HG02938 (cell line): Measurements from ENCODE around the gene WWC2.
"Not testable (repeated sequence)": the region's sequence is repeated elsewhere in the genome, so short reads cannot be mapped to it uniquely, and the experiment has no call there.

Source experiments
- ATAC-seq: cut with Tn5 transposase; IDR thresholded peaks from one replicate; pipeline ENCODE4 v1.9.1; 2021; ENCODE audit warnings: mild to moderate bottlenecking, moderate library complexity; ENCODE audit not compliant: unreplicated experiment

Gene WWC2

GRCh38 chr4:183141997-183142396 is 42.9 kb downstream of the WWC2 start:
- no peak for ATAC-seq

GRCh38 chr4:183142571-183143550 is 43.8 kb downstream of the WWC2 start:
- ATAC-seq = no peak

GRCh38 chr4:183144787-183145186 is 45.7 kb downstream of the WWC2 start:
- no peak for ATAC-seq

GRCh38 chr4:183145773-183146172 is 46.7 kb downstream of the WWC2 start:
- no peak for ATAC-seq

GRCh38 chr4:183146478-183146877 is 47.4 kb downstream of the WWC2 start:
- no peak for ATAC-seq

- no peak for ATAC-seq
These were observed 48.1 kb downstream of the WWC2 start for GRCh38 chr4:183147196-183147595.

- ATAC-seq = no peak
These were observed 48.9 kb downstream of the WWC2 start for GRCh38 chr4:183147983-183148382.

GRCh38 chr4:183149616-183150539 is 50.8 kb downstream of the WWC2 start:
- no peak for ATAC-seq

- ATAC-seq = not testable (repeated sequence)
These were observed 51.6 kb downstream of the WWC2 start for GRCh38 chr4:183150664-183151063.

- not testable (repeated sequence) for ATAC-seq
These were observed 53.2 kb downstream of the WWC2 start for GRCh38 chr4:183152232-183152631.

- no peak for ATAC-seq
These were observed 54.3 kb downstream of the WWC2 start for GRCh38 chr4:183153190-183153916.

GRCh38 chr4:183154701-183155391 is 55.8 kb downstream of the WWC2 start:
- ATAC-seq = no peak

GRCh38 chr4:183155450-183156184 is 56.6 kb downstream of the WWC2 start:
- no peak for ATAC-seq

- no peak for ATAC-seq
These were observed 58.2 kb downstream of the WWC2 start for GRCh38 chr4:183157215-183157614.

- ATAC-seq = no peak
These were observed 59.0 kb downstream of the WWC2 start for GRCh38 chr4:183158062-183158461.

GRCh38 chr4:183161630-183162029 is 62.6 kb downstream of the WWC2 start:
- ATAC-seq = no peak

GRCh38 chr4:183163135-183163534 is 64.1 kb downstream of the WWC2 start:
- no peak for ATAC-seq

- ATAC-seq = no peak
These were observed 65.9 kb downstream of the WWC2 start for GRCh38 chr4:183164963-183165362.

GRCh38 chr4:183165376-183165775 is 66.3 kb downstream of the WWC2 start:
- ATAC-seq = no peak

- ATAC-seq = no peak
These were observed 71.8 kb downstream of the WWC2 start for GRCh38 chr4:183170894-183171293.
